ENCODE measurements around the gene RAB35.

The RAB35 gene

DNA sequence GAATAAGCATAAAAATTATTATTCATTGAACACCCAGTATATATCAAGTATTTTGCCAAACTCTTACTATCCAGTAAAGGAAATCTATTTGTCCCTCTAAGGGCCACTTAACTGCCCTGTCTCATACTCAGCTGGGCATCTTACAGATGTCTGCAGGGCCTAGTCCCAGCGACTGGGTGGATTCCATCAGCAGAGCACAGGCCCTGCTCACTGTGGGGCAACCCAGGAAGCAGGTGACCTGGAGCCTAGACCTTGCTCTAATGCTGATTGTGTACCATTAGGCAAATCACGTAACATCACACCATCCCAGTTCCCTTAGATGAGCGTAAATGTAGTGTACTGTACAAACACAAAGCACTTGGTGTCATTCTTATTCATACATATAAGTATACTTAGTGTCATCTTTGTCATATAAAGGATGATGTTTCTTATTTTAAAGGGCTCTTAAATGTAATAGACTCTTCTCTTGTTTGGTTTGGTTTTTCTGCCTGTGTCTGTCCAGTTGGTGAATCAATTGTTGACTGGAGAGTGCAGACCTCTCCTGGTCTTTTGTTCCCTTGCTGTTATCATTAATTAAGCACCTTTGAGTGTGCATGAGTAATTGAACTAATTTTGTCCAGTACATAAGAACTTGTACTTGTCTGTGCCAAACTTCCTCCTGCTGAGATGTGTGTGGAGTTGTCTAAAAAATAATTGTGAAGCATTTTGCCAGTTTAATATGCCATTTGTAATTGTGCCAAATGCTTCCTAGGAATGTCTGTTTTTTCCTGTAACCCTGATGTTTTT lies 49.3 kb downstream of the RAB35 start:
- TF ChIP-seq CTCF (IDR thresholded peaks at IDR 0.05; ENCODE audit: low read depth, low read length), result no peak

DNA sequence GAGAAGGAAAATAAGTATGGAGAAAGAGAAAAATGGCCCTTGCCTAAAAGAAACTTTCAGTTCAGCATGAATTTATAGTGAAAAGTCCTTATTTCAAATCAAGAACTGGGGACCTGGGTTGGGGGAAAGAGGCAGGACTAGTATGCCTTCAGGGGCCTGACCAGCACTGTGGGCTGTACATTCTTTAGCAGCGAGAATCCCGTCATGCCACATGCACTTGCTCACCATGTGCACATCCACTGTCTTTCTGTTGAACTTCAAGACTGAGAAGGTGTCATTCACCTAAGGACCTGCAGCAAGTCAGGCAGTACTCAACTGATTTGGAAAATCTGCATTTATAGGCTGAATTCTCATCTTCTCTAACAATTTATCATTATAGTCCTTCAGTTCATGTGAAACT lies 50.2 kb downstream of the RAB35 start:
- H3K4me3 ChIP-seq (ENCODE audit: low read depth, low read length), result no peak overlapping the region
- no peak for TF ChIP-seq CTCF (IDR thresholded peaks at IDR 0.05; ENCODE audit: low read depth, low read length)

More for the DNA sequence above, 49.3 kb downstream of the RAB35 start:
- H3K4me3 ChIP-seq (ENCODE audit: low read depth, low read length), result no peak overlapping the region

DNA sequence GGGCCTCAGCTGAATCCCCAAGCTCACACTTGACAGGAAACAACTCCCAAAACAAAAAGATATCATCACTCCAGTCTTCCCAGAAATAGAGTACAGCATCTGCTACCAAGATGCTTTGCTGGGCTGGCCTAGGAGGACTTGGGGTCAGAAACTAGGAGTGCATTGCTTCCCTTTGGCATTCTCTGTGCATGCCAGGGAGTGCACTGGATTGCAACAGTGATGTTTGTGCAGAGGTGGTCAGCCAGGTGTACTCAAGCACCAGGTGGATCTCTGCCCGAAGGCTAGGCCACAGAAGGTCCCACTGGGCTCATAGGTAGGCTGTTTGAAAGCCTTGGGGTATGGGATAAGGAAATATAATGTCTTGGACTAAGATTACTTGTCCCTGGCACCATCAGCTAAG lies 51.1 kb downstream of the RAB35 start:
- no peak for TF ChIP-seq CTCF (IDR thresholded peaks at IDR 0.05; ENCODE audit: low read depth, low read length)
- H3K4me3 ChIP-seq (ENCODE audit: low read depth, low read length), result no peak overlapping the region

DNA sequence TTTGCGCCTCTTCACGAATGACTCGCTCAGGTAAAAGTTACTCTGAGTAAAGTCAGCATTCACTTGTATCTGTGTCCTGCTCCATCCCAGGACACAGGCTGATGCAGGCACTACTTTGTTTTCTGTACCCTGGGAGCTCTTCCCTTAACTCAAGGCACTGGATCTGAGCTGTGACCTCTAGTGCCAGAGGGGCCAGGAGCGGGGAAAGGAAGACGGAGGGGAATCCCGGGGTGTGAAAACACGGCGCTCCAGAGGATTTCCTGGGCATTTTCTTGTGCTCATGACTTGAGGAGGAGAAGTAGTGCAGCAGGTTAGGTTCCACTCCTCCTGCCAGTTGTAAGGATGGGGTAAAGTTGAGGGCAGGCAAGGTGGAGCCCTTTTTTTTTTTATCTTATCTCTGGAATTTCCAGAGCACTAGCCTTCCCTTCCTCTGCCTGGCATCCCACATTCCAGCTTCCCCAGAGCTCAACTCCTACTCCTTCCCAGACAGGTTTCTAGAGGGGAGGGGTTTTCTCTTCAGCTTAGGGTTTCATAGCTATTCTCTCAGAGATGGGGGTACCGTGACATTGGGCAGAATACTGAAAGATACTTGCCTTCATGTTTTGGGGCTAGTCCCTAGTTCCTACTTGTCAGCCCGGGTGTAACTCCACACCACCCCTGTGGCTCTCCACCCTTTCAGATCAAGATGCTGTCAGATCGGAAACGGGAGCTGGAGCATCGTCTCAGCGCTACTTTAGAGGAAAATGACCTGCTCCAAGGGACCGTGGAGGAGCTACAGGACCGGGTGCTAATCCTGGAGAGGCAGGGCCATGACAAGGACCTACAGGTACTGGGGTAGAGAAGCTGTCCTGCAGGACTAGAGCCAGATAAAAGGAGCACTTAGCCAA lies 52.3 kb downstream of the RAB35 start:
- no peak for TF ChIP-seq CTCF (IDR thresholded peaks at IDR 0.05; ENCODE audit: low read depth, low read length)
- H3K4me3 ChIP-seq (ENCODE audit: low read depth, low read length), result no peak overlapping the region

DNA sequence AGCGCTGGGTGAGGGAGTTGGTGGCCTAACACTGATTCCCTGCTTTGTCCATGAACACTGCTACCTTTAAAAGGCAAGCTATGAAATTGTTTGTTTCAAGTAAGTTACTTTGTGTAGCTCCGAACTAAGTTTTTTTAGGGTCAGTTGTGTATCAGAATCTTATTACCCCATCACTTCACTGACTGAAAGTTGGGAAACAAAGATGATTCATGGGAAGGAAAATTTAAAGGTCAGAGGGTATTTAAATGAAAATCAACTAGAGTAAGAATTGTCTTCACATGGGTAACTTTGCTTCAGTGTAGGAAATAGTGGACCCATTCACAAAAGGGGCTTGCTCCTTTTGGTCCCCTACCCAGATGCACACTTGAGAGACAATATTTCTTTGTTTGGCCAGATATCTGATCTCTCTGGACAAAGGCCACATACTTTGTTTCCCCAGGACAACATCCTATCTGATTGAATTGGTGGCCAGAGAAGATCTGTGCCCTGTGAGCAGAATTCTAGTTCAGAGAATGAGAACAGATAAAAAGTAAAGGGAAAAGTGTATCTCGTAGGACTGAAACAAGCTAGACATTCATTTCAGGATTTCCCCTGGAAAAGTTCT lies 53.5 kb downstream of the RAB35 start:
- TF ChIP-seq CTCF (IDR thresholded peaks at IDR 0.05; ENCODE audit: low read depth, low read length), result no peak
- no peak overlapping the region for H3K4me3 ChIP-seq (ENCODE audit: low read depth, low read length)

DNA sequence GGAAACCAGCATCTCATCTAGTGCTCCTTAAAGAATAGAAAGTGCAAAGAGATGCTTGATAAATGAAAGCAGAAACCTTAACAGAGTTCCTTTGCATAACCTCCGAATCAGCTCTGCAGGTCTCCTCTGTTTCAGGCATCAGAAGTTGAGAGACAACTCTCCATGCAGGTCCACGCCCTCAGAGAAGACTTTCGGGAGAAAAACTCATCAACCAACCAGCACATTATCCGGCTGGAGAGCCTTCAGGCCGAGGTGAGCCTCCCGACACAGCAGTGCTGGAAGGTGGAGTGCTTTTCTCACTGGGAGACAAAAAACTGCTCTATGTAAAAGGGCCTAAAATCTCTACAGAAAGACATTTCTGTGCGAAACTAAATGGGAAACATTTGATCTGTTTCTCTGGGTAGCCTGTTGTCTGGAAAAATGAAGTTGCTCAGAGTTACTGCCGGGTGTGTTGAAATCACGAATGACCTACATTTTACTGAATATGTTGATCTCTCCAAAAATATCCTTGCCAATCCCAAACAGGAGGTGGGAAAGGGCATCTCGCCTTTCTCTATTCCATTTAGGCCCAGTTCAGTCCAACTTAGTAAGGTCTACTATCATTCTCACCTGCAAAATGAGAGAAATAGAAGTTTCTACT lies 54.9 kb downstream of the RAB35 start:
- H3K4me3 ChIP-seq (ENCODE audit: low read depth, low read length), result no peak overlapping the region
- no peak for TF ChIP-seq CTCF (IDR thresholded peaks at IDR 0.05; ENCODE audit: low read depth, low read length)

Measured in WI38 (cell line).